Small intestine (tissue), 16 donors: Measurements from ENCODE around the gene POLR2L. TPM values are rescaled to one million over a fixed set of nuclear protein-coding genes. Genes with fewer than 3 reads are reported as not detected.

Experiments used
- DNase-seq, 2 donors: peaks; one replicate each; pipeline versions ENCODE4 v3.0.0 to v3.0.0-alpha.2; 2013
- FAIRE-seq: peaks from 2 replicates; lab custom pipeline; 2012; peaks lifted over from hg19 to GRCh38; lab: Jason Lieb, UNC
- H3K27ac ChIP-seq, 3 donors: one replicate each; pipeline ENCODE4 v1.5.1; 2013; ENCODE audit warnings: low read length in 2 of 3, mild to moderate bottlenecking in 2 of 3, control low read depth in 1 of 3, inconsistent platforms in 1 of 3, low read depth in 1 of 3, moderate library complexity in 1 of 3
- H3K27me3 ChIP-seq, 3 donors: one replicate each; pipeline ENCODE4 v1.6.1; 2013; ENCODE audit warnings: low read length in 3 of 3, inconsistent platforms in 1 of 3; ENCODE audit not compliant: control insufficient read depth in 3 of 3, insufficient read depth in 3 of 3
- H3K36me3 ChIP-seq, 3 donors: one replicate each; pipeline ENCODE4 v1.6.1; 2013; ENCODE audit warnings: low read length in 3 of 3, inconsistent platforms in 1 of 3, low read depth in 1 of 3, mild to moderate bottlenecking in 1 of 3, moderate library complexity in 1 of 3; ENCODE audit not compliant: control insufficient read depth in 3 of 3, insufficient read depth in 2 of 3
- H3K4me1 ChIP-seq, 3 donors: one replicate each; pipeline ENCODE4 v1.6.1; 2013; ENCODE audit warnings: low read length in 2 of 3, inconsistent platforms in 1 of 3, low read depth in 1 of 3, mild to moderate bottlenecking in 1 of 3, moderate library complexity in 1 of 3; ENCODE audit not compliant: control insufficient read depth in 3 of 3, insufficient read depth in 2 of 3
- H3K4me3 ChIP-seq, 3 donors: one replicate each; pipeline ENCODE4 v1.5.1; 2013; ENCODE audit warnings: low read length in 3 of 3, control low read depth in 1 of 3, inconsistent platforms in 1 of 3, low read depth in 1 of 3, mild to moderate bottlenecking in 1 of 3, moderate library complexity in 1 of 3
- H3K9me3 ChIP-seq, 2 donors: one replicate each; pipeline ENCODE4 v1.6.1; 2013; ENCODE audit warnings: low read depth in 1 of 2, low read length in 1 of 2; ENCODE audit not compliant: control insufficient read depth in 2 of 2, insufficient read depth in 1 of 2
- WGBS, 3 donors: extraction: QIAGEN DNeasy Blood & Tissue Kit; methylation state at CpG; one replicate each; pipeline ENCODE4 v1.1.7; 2013; 5-methylcytosine and 5-hydroxymethylcytosine counted together
- long read RNA-seq, 10 donors: transcript quantifications; one replicate each; lab custom pipeline, GENCODE V29; 2026
- polyA plus RNA-seq, 4 donors: library from polyadenylated mRNA; stranded (reverse) in 3 of 4; unstranded in 1 of 4; fragments of 200-250 nt in 3 of 4; fragments of 120-200 nt in 1 of 4; gene quantifications; one replicate each; pipeline versions ENCODE4 v1.2.1 to v1.2.3, GENCODE V29; 2013
- donor health status: healthy with polysubstance abuse.
- donor health status: control.
- donor health status: control.
- donor health status: Bipolar disorder and iron deficiency.
- donor health status: healthy.

POLR2L gene
- 100 to 1,000 TPM in 3 of 4 donors, 10 to 100 TPM in 1; 82.9 to 140 (median 132) TPM for polyA plus RNA-seq
- long read RNA-seq, donor 1, transcript POLR2L-201 (2 exons, 892 nt) = major isoform, 220 of 220 reads
- long read RNA-seq, donor 1, partial matches to known transcripts = 0 of 220 reads
- long read RNA-seq, donor 1, other reads (novel, unspliced or antisense) = 0 of 220 reads
- long read RNA-seq, donor 2, transcript POLR2L-201 (2 exons, 892 nt) = major isoform, 64 of 72 reads
- long read RNA-seq, donor 2, partial matches to known transcripts = 8 of 72 reads
- long read RNA-seq, donor 2, other reads (novel, unspliced or antisense) = 0 of 72 reads
- long read RNA-seq, donor 3, transcript POLR2L-201 (2 exons, 892 nt) = major isoform, 142 of 528 reads
- long read RNA-seq, donor 3, partial matches to known transcripts = 350 of 528 reads
- long read RNA-seq, donor 3, other reads (novel, unspliced or antisense) = 36 of 528 reads
- long read RNA-seq, donor 4, partial matches to known transcripts = 0 of 4 reads
- long read RNA-seq, donor 4, other reads (novel, unspliced or antisense) = 0 of 4 reads
- long read RNA-seq, donor 5, transcript POLR2L-201 (2 exons, 892 nt) = major isoform, 42 of 288 reads
- long read RNA-seq, donor 5, partial matches to known transcripts = 239 of 288 reads
- long read RNA-seq, donor 5, other reads (novel, unspliced or antisense) = 7 of 288 reads
- long read RNA-seq, donor 6, transcript POLR2L-201 (2 exons, 892 nt) = major isoform, 87 of 87 reads
- long read RNA-seq, donor 6, partial matches to known transcripts = 0 of 87 reads
- long read RNA-seq, donor 6, other reads (novel, unspliced or antisense) = 0 of 87 reads
- long read RNA-seq, donor 7 = 0 reads
- long read RNA-seq, donor 8, transcript POLR2L-201 (2 exons, 892 nt) = major isoform, 26 of 26 reads
- long read RNA-seq, donor 8, partial matches to known transcripts = 0 of 26 reads
- long read RNA-seq, donor 8, other reads (novel, unspliced or antisense) = 0 of 26 reads
- long read RNA-seq, donor 9, transcript POLR2L-201 (2 exons, 892 nt) = major isoform, 24 of 24 reads
- long read RNA-seq, donor 9, partial matches to known transcripts = 0 of 24 reads
- long read RNA-seq, donor 9, other reads (novel, unspliced or antisense) = 0 of 24 reads
- long read RNA-seq, donor 10, transcript POLR2L-201 (2 exons, 892 nt) = major isoform, 170 of 428 reads
- long read RNA-seq, donor 10, partial matches to known transcripts = 159 of 428 reads
- long read RNA-seq, donor 10, other reads (novel, unspliced or antisense) = 99 of 428 reads

- Histone ChIP-seq H3K27ac (peak within 1 kb of the TSS; percentile 73 to 89 (median 80)), H3K36me3 (peaks cover 6 to 38% (median 15%) of the 10 kb centered on the region in 3 donors), H3K9me3 (no peaks in the 10 kb centered on the region), H3K4me3 (peak within 1 kb of the TSS; percentile 80 to 94 (median 85)), H3K4me1 (peaks cover 4 to 54% (median 9%) of the 10 kb centered on the region in 3 donors), H3K27me3 (peaks cover 0 to 38% (median 0%) of the 10 kb centered on the region in 3 donors)
- no peak for FAIRE-seq
- 0 to 1% (median 1%) methylated on average over 55 to 87 of the region's 87 CpGs for WGBS, 3 donors
- DNase-seq = peak; percentile 81 to 94
These were observed at the start of gene POLR2L, which contains the start of gene TSPAN4 for GRCh38 chr11:842370-843002. Gene POLR2L (minus strand): TSS chr11:842529. CDS start chr11:842508, 21 bp downstream. Gene TSPAN4 (plus strand): TSS chr11:842852. CDS start chr11:850305, 7,453 bp downstream.

DNA sequence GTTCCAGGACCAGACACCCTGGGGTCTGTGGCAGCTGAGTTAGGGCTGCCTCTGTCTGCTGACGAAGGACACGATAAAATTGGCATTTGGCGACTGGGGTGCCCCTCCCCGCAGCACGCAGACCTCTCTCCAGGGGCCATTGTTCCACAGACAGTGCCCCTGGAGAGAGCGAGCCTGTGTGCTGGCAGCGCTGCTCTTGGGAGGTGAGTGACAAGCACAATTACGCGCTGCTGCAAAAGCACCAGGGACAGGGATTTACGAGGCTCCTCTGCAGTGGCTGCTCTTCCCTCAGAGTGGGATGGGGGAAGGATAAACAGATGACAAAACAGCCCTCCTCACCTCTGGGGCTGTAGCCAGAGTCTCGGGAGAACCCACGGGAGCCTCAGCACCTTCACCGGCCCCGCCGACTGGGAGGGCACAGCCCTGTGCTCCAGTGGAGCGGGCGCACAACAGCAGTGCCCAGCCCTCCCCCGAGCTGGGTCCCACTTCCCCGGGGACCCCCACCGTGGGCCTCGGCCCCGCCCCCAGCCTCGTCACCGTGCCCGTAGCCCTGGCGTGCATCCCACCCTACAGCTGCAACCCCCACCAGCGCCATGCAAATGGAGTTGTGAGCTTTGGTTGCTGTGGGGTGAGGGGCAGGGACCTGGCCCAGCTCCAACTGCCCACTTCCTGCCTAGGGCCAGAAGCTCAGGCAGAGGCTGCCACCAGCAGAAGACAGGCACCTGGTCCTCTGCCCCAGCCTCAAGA, 48.6 kb upstream of the POLR2L start:
- 79 to 92% (median 92%) methylated on average over 26 to 27 of the region's 27 CpGs for WGBS, 3 donors
- no peaks in the 10 kb centered on the region for H3K4me1 ChIP-seq
- H3K27ac ChIP-seq = no peak overlapping the region
- DNase-seq (no peak), FAIRE-seq (no peak)
- H3K4me3 ChIP-seq = no peak overlapping the region
- H3K27me3 ChIP-seq = no peaks in the 10 kb centered on the region
- peaks cover 0 to 86% (median 0%) of the 10 kb centered on the region in 3 donors for H3K36me3 ChIP-seq
- no peaks in the 10 kb centered on the region for H3K9me3 ChIP-seq

GRCh38 chr11:889687-890475, 47.6 kb upstream of the POLR2L start:
- Histone ChIP-seq H3K36me3 (peaks cover 0 to 85% (median 0%) of the 10 kb centered on the region in 3 donors), H3K27me3 (no peaks in the 10 kb centered on the region), H3K4me1 (no peaks in the 10 kb centered on the region), H3K4me3 (no peak overlapping the region), H3K9me3 (no peaks in the 10 kb centered on the region), H3K27ac (peak overlapping the region in 1 of 3 donors; percentile 17)
- 92 to 96% (median 93%) methylated on average over 32 of the region's 32 CpGs for WGBS, 3 donors
- FAIRE-seq = no peak
- no peak for DNase-seq

DNA sequence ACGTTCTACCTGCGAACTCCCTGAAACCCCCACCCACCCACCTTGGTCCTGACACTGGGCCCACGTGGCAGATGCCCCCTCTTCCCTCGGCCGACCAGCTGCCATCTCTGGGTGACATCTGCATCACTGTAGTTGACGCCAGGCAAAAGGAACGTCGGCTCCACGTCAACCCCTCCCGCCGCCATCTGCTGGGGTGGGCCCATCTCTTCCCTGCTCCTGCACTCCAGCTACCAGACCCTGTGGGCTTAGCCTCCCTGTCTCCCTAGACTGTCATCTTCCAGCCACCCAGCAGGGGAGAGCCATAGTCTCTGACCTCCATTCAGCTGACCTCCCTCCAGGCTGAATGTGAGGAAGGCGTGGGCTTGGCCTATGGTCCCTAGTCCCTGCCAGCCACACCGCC, 46.9 kb upstream of the POLR2L start:
- Histone ChIP-seq H3K27me3 (no peaks in the 10 kb centered on the region), H3K36me3 (peaks cover 0 to 85% (median 0%) of the 10 kb centered on the region in 3 donors), H3K9me3 (no peaks in the 10 kb centered on the region), H3K4me1 (no peaks in the 10 kb centered on the region), H3K4me3 (no peak overlapping the region), H3K27ac (no peak overlapping the region)
- FAIRE-seq = no peak
- 93 to 97% (median 95%) methylated on average over 13 of the region's 13 CpGs for WGBS, 3 donors
- DNase-seq = no peak

DNA sequence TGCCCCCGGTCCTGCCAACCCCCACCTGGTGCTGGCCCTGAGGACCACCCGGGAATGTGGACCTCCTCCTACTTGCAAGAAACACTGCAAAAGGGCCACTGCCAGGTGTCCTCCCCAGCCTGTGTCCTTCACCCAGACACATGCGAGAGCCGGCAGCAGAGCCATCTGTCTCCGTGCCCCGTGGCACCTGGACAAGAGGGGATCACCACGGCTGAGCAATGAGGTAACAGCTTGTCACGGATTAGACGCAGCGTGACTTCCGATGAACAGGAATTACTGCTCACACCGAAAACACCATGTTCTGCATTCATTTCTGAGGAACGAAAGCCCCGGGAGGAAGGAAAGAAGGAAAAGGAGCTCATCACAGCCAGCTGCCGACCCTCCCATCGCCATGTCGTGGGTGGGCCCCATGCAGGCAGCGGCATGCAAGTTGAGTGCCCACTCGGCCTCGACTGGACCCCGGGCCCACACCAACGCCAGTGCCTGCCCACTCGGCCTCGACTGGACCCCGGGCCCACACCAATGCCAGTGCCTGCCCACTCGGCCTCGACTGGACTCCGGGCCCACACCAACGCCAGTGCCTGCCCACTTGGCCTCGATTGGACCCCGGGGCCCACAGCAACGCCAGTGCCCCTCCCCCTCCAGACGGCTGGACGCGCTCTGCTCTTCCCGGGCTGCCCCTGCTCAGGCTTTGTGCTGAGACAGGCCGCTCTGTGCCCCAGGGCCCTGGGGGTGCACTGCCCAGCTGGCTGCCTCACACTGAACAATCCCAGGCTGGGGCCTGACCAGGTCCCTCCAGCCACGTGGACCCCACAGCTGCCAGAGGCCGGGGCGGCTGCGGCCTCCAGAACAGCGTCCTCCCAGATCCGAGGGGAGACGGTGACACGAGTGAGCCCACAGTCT, 46.2 kb upstream of the POLR2L start:
- Histone ChIP-seq H3K27me3 (no peaks in the 10 kb centered on the region), H3K4me3 (no peak overlapping the region), H3K9me3 (no peaks in the 10 kb centered on the region), H3K27ac (no peak overlapping the region), H3K36me3 (peaks cover 0 to 90% (median 0%) of the 10 kb centered on the region in 3 donors), H3K4me1 (no peaks in the 10 kb centered on the region)
- DNase-seq (no peak), FAIRE-seq (no peak)
- 89 to 93% (median 92%) methylated on average over 40 to 45 of the region's 45 CpGs for WGBS, 3 donors

GRCh38 chr11:887589-887988, 45.3 kb upstream of the POLR2L start:
- Histone ChIP-seq H3K9me3 (no peaks in the 10 kb centered on the region), H3K4me1 (no peaks in the 10 kb centered on the region), H3K36me3 (peaks cover 0 to 91% (median 4%) of the 10 kb centered on the region in 3 donors), H3K27ac (no peak overlapping the region), H3K27me3 (no peaks in the 10 kb centered on the region), H3K4me3 (no peak overlapping the region)
- DNase-seq (no peak), FAIRE-seq (no peak)
- WGBS, 3 donors = 92 to 96% (median 94%) methylated on average over 14 of the region's 14 CpGs
